ENCODE measurements around the gene NOCT.
"Not testable (repeated sequence)": the region's sequence is repeated elsewhere in the genome, so short reads cannot be mapped to it uniquely, and the experiment has no call there.

NOCT gene

GRCh38 chr4:139042981-139043460 is 27.4 kb downstream of the NOCT start:
- DNase-seq (ENCODE audit: extremely low read depth in 1 of 2, low read depth in 1 of 2) = no peak

- DNase-seq (ENCODE audit: extremely low read depth in 1 of 2, low read depth in 1 of 2) = no peak
Measured at GRCh38 chr4:139044291-139044690, 28.7 kb downstream of the NOCT start.

DNA sequence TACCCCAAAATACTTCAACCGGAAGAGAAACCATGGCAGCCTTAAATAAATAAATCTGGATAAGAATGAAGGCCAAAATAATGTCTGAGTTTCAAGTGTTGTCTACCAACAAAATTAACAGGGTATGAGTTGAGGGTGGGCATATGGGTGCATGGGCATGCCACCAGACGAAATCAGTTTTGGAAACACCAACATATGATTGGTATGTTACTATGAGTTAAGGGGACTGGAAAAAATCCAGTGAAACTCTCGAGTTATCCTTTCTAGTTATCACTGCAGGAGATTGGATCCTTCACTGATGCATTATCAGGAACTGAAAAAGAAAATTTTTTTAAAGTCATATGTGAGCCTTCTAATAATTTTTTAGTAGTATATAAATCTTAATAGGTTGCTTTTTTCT is 32.4 kb downstream of the NOCT start:
- no peak for DNase-seq (ENCODE audit: extremely low read depth in 1 of 2, low read depth in 1 of 2)

DNA sequence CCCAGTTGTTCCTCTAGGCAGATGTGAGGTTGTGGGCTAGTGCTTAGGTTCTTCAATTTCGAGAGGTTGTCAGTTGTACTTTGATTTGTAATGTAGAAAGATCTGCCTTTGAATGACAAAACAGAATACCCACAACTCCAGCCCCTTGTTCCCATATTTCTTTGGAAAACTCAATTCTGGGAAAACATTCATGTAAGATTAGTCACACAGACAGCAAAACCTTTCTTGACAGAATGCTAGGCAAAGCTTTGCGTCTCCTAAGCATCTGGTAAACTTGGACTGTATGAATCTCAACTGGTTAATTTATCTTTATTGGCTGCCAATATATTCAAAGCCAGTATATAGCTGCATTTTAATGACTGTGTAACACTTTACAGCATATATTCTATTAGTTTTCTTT is 34.9 kb downstream of the NOCT start:
- DNase-seq (ENCODE audit: extremely low read depth in 1 of 2, low read depth in 1 of 2) = no peak

GRCh38 chr4:139053909-139054308 is 38.3 kb downstream of the NOCT start:
- DNase-seq (ENCODE audit: extremely low read depth in 1 of 2, low read depth in 1 of 2) = no peak

- no peak for DNase-seq (ENCODE audit: extremely low read depth in 1 of 2, low read depth in 1 of 2)
Measured at GRCh38 chr4:139054791-139055505, 39.4 kb downstream of the NOCT start.

DNA sequence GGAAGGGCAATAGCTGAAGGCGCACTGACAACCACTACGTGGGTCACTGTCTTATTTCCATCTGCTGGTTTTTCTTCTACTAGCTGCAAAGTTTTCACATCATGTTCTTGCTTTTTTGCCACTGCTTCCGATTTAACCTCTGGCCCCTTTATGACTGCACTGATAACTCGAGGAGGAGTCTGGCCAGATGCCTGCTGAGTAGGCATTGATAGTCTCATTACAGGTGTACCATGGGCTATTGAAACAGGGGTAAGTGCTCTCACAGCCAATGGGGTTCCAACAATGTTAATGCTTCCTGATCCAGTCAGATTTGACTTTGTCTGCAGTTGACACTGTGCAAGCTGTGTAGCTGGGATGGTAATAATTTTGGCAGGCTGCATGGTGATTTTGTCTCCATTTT is 43.4 kb downstream of the NOCT start:
- DNase-seq (ENCODE audit: extremely low read depth in 1 of 2, low read depth in 1 of 2) = not testable (repeated sequence)

GRCh38 chr4:139060591-139060990 is 45.0 kb downstream of the NOCT start:
- no peak for DNase-seq (ENCODE audit: extremely low read depth in 1 of 2, low read depth in 1 of 2)

DNA sequence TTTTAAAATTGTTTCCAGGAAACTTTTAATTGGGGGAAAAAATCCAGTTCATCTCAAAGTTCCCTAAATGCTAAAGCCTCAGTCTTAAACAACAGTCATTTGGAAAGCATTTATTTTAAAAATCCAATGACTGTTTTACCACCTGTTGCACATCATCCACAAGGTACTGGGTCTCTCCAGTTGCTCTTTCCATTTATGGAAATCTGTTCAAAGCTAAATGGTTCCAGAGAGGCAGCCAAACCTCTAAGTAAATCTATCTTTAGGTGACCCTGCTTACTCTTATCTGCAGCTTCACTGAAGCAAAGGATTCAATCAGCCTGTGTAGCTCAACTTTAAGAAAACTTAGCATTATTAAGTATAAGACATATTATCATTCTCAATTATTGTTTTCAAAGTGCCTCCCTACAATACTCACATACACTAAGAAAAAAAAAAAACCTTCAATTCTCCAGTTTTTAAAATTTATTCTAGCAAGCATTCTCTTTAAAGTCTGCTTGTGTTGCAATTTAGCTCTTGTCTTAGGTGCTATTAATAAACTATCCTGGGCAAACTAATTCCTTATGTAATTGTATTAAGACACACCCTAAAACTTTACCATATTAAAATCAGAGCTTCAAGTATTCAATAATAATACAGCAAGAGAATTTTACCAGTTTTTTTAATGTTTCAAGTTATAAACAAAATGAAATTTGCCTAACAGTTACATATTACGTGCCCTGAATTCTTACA is 60.6 kb downstream of the NOCT start:
- DNase-seq (ENCODE audit: extremely low read depth in 1 of 2, low read depth in 1 of 2) = no peak

GRCh38 chr4:139077567-139078355 is 62.2 kb downstream of the NOCT start:
- no peak for DNase-seq (ENCODE audit: extremely low read depth in 1 of 2, low read depth in 1 of 2)

GRCh38 chr4:139078926-139079325 is 63.3 kb downstream of the NOCT start:
- DNase-seq (ENCODE audit: extremely low read depth in 1 of 2, low read depth in 1 of 2) = no peak

GRCh38 chr4:139082750-139083606 is 67.4 kb downstream of the NOCT start:
- DNase-seq (ENCODE audit: extremely low read depth in 1 of 2, low read depth in 1 of 2) = peak; percentile 74 to 77

DNA sequence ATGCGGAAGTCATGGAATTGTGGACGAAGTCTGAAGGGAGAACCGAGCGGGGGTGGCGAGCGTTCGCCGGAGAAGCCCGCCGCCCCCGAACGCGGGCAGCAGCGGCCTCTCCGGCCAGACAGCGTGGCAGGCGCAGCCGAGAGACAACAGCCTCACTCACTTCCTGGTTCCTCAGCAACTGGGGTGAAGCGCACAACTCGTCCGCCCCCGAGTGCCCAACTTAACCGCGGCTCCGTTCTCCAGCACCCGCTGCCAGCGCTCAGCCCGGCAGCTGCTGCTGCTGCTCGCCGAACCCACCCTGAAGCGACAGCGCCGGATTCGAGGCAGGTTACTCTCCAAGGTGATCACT is 68.0 kb downstream of the NOCT start:
- DNase-seq (ENCODE audit: extremely low read depth in 1 of 2, low read depth in 1 of 2) = peak; percentile 43 to 44

DNA sequence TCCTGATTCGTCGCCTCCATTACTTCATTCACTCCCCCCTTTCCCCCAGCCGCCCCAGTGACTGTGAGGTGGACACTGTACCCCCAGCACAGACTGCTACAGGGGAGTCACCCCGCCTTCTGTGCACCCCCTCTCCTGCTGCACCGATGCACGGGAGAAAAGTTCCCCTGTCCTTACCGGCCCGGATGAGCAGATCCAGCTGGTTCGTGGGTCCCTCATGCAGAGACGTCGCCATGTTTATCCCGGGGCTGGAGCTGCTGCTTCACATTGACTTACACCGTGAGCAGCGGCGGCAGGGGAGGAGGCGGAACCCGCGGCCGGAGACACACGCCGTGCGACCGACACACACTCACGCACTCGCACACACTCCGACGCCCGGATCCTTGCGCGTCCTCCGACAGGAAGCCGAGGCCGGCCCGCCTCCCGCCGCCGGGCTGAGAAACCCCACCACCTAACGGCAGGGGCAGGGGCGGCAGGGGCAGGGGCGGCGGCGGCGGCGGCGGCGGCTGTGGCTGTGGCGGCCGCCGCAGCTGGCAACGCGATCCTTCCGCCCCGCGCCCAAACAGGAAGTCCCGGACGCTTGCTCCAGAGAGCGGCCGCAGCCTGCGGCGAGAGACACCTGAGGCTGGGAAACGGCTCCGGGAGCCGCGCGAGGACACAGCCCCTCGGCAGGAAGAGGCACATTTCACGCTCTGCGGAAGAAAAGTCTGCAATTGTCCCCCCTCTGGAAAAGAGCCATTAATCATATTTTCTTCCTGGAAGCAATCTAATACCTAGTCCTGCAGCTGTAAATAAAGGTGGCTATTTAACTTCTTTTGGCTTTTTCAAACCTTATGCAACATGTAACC is 68.6 kb downstream of the NOCT start:
- peak; percentile 38 to 62 for DNase-seq (ENCODE audit: extremely low read depth in 1 of 2, low read depth in 1 of 2)

DNA sequence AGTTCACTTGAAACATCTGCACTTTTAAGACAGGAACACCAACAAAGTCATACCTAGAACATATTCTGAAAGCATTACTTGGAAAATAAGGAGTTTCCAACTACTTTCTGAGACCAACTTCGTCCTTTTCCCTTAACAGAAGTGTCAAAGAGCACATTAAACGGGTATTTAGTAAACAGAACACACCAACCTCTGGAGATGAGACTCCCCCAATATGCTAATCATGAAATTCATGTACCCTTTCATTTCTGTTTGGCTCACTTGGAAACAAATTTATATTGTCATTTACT is 69.2 kb downstream of the NOCT start:
- DNase-seq (ENCODE audit: extremely low read depth in 1 of 2, low read depth in 1 of 2) = no peak

DNA sequence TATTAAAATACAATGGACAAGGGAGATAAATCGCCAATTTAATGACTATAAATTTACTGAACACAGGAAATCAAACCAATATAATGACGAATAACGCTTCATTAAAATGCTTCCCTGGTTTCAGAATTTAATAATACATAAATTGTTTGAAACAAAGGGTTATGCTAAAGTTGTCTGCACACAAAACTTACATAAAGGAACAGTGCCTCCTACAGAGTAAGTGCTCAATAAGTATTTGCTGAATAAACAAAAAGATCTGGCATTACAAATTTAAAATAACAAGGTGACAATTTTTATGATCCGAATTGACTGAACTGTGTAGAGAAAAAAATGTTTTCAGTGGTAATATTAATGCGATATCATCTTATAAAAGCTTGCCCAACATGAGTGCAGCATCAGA is 69.6 kb downstream of the NOCT start:
- no peak for DNase-seq (ENCODE audit: extremely low read depth in 1 of 2, low read depth in 1 of 2)

DNA sequence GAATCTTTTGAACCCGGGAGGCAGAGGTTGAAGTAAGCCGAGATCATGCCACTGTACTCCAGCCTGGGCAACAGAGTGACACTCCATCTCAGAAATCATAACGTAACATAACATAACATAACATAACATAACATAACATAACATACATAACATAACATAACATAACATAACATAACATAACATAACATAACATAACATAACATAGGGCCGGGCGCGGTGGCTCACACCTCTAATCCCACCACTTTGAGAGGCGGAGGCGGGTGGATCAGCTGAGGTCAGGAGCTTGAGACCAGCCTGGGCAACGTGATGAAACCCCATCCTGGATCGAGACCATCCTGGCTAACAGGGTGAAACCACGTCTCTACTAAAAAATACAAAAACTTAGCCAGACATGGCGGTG is 76.7 kb downstream of the NOCT start:
- no peak for DNase-seq (ENCODE audit: extremely low read depth in 1 of 2, low read depth in 1 of 2)
